ENCODE data around the gene UBE2E1.

The UBE2E1 gene

GRCh38 chr3:23805633-23806533 is at the start of gene UBE2E1:
UBE2E1 (plus strand) TSS chr3:23805955; CDS start chr3:23807270, 1,315 bp downstream.
- no peak for DNase-seq

GRCh38 chr3:23756206-23756840 is 49.4 kb upstream of the UBE2E1 start:
- DNase-seq: no peak

DNA sequence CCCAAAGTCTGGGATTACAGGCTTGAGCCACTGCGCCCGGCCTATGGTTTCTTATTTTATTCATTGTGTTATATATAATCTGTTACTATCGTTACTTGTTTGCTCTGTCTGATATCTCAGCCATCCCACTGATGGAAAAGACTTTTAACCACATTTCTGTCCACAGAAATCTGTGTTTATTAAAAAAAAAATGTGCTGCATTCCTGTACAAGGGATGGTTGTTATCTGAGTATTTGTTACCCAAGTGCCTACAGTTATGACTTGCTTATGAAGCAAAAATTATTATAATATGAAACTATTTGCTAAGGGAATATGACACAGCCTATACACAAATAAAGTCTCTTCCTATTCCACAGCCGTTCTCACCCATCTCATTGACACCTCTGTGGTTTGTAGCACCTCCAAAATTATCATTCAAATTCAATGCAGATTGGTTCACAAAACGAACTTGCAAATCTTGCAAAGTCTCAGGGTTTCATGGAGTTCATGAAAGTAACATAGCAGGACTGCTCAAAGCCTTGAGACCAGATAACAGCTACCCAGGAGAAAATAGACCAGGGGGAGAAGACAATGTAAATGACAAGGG is 47.4 kb upstream of the UBE2E1 start:
- DNase-seq: no peak

GRCh38 chr3:23760325-23760724 is 45.4 kb upstream of the UBE2E1 start:
- DNase-seq: no peak

- no peak for DNase-seq
Measured at GRCh38 chr3:23760871-23761373, 44.8 kb upstream of the UBE2E1 start.

DNA sequence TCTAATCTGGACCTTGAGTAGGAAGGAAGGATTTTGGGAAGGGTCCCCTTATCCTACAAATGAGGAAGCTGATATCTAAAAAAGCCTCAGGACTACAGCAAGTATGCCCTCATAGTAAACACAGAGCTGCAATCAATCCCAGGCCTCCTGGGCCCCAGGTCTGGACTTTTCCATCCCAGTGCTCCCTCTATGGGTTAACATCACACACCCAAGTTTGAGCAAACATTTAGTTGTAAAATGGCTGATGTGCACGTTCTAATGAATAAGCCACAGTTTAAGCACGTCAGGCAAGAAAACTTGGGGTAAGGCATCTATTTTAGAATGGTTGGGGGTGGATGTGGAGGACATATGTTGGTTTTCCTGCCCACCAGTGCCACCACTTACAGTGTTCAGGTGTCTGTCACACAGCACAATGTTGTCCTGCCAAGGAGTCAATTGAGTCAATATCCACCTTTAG is 44.3 kb upstream of the UBE2E1 start:
- no peak for DNase-seq

GRCh38 chr3:23762214-23762613 is 43.5 kb upstream of the UBE2E1 start:
- no peak for DNase-seq

GRCh38 chr3:23762759-23763477 is 42.8 kb upstream of the UBE2E1 start:
- DNase-seq: no peak

- no peak for DNase-seq
Measured at GRCh38 chr3:23764407-23764806, 41.3 kb upstream of the UBE2E1 start.

- DNase-seq: no peak
Measured at GRCh38 chr3:23767546-23767945, 38.2 kb upstream of the UBE2E1 start.

GRCh38 chr3:23775254-23775909 is 30.4 kb upstream of the UBE2E1 start:
- DNase-seq: no peak

DNA sequence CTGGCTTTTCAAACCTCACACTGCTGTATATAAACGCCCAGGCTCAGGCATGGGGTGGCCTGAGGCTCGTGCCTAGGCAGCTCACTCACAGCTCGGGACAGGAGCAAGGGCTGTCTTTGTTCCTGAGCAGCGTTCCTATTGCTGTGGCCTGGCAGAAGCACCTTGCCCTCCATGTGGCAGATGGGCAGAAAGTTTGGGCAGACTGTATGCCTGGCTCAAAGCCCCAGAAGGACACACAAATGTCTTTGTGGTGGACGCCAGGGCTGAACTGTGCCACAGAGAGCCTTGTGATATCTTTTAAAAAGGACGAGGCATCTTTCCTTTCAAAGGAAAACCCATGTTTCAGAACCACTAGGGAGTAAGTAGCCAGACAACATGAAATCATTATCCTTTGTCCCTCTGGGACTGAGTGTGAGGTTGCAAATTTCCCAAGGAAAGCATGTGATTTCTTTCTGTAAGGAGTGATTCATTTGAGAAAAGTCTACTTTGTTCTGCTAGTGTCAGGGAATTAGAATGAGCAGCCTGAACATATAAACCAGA is 29.3 kb upstream of the UBE2E1 start:
- DNase-seq: no peak

DNA sequence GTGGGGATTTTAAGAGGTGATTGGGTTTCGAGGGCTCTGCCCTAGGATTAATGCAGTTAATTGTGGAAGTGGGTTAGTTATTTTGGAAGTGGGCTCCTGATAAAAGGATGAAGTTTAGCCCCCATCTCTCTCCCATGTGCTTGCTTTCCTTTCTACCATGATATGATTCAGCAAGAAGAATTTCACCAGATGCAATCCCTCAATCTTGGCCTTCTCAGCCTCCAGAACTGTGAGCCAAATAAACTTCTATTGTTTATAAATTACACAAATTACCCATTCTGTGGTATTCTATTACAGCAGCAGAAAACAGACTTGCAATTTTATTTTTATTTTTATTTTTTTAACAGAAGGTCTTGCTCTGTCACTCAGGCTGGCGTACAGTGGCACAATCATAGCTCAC is 27.3 kb upstream of the UBE2E1 start:
- no peak for DNase-seq

DNA sequence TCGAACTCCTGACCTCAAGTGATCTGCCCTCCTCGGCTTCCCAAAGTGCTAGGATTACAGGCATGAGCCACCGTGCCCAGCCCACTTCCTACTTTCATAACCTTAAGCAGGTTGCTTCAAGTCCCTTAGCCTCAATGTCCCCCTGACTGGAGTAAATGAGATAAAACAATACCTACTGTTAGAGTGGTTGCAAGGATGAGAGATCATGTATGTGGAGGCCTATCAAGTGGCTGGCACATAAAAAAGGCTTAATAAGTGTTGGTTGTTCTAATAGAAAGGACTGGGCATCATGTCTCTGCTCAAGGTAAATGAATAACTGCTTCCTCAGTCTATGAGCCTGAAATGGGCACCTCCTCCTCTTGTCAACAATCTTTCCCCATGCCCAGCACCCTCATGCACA is 25.9 kb upstream of the UBE2E1 start:
- DNase-seq: no peak

DNA sequence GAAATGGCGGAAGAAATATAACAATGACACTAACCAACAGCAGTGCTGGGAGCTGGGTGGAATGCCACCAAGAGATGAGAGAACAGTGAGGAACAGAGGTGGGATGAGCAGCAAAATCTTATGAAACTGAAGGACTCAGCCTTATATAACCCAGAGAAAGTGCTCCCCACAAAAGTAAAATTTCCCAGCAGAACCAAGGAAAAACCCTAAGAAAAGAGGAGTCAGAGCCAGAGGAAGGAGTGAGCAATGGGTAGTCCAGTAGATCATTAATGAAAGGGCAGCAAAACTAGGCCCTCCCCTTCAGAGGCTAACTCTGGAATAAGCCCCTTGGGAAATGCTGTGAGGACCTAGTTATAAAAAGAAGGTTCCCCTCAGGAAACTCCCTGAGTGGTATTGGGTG is 24.7 kb upstream of the UBE2E1 start:
- no peak for DNase-seq

- DNase-seq: no peak
Measured at GRCh38 chr3:23781871-23782270, 23.9 kb upstream of the UBE2E1 start.

DNA sequence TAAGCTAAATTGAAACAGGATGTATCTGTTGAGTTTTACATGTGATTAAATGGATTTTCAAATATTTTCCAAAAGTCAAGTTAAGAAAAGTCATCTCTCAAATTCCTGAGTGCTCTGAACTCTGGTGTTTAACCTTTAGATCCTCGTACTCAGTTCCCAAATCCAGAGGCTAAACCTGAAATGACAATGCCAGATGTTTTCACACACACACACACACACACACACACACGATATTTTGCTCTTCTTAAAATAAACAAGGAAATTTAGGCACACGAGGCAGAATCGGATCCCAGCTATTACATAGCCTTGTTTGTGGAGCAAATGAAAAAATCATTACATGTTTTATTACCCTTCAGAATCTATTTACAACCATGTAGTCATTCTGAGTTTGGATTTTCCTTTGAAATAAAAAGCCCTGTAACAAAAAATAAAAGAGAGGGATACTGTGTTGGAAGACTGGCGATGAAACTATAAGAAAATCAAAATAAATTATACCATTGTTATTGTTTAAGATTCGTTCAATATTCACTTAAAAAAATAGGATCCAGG is 20.6 kb upstream of the UBE2E1 start:
- DNase-seq: no peak

DNA sequence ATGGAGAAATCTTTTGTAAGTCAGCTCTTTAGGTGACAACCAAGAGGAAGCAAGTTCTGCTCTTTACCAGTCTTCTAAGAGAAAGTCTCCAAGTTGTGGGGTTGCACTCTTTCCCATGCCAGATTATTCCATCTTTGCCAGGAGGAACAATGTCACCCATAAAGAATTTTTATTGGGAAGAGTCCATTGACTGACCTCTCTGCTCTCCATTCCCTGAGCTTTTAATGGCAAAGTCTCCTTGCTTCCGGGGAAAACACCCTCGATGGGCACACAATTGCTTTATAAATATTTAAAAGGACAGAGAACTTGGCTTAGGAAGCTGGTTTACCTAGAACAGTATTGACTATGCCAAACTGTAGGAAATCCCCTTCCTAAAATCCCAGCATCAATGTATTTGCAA is 19.9 kb upstream of the UBE2E1 start:
- no peak for DNase-seq

DNA sequence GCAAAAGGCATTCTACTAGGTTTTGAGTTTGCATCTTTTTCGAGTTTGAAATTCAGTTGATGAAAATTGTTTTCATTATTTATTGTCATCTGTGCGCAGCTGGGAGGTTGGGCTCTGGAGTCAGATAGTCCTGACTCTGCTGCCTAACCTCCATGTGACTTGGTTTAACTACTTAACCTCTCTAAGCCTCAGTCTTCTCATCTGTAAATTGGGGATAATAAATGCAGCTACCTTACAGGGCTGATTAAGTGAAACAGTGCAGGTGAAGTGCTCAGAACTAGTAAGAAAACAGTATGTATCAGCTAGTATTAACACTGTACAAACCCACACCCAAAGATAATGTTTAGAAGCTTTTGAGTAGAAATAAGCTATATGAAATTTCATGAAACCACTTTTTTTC is 14.1 kb upstream of the UBE2E1 start:
- DNase-seq: no peak

DNA sequence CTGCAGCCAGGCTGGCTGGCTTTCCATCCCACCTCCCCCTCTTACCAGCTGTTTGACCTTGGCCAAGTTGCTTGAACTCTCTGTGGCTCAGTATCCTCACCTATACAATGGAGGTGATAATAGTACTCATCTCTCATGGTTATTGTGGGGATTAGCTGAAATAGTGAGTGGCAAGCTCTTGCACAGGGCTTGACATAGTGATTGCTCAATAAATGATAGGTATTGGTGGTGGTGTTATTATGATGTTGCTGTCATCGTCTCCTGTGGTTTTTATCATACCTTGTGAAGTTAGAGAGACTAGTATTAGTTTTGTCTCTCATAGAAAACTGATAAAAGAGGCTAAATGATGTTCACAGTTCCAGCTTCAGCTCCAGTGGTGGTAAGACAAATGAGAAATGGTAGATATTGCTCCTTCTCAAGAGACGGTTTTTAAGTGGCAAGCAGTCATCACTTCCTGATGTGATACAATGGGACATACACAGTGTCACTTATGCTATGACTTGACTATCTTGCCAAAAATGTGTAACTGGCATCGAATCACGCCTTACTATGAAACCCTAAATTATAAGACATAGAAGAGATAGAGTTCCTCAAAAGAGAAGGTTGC is 12.1 kb upstream of the UBE2E1 start:
- no peak for DNase-seq

DNA sequence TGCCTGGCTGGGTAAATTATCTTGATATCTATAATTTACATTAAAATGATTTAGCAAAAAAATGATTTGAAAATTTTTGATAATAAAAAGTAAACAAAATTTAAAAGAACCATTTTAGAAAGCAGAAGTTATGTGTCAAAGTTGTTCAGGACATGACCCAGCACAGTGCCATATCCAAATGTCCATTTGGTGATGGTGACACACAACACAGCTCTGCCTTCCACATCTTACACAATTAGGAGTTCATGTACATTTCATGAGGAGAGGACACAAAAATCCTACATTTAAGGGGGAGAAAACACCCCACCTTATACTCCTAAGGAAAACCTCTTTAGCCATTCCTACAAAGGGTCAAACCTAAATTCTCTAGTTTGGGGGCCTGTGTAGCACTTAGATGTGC is 10.7 kb upstream of the UBE2E1 start:
- DNase-seq: no peak
